ENCODE data around the gene FURIN.

Gene FURIN

DNA sequence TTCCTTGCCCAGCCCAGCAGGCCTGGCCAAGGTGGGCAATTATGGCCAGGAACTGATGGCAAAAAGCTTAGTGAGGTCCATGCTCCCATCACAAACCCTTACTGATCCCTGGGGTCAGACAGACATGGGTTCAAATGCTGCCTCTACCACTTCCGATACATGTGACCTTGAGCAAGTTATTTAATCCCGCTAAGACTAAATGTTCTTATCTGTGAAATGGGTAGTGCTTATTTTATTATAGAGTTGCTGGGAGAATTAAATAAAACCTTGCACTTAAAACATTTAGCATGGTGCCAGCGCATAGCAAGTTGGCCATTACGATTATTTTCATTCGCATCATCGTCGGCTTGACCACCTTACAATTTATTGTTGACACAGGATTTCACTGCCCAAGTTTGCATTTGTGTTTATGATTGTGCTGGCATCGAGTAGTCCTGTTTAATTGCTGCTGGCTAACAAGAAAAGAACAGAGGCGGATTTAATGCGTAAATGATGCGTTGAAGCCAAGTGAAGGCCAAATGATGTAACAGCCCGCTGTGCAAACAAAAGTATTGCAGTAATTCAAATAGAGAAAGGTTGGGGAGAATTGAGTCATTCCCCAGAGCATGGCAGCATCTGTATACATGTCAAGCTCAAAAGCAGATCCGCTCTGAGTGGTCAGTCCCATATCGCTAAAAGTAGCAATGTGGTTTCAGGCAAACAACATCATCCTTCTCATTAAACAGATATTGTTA lies 7.3 kb upstream of the FURIN start:
- no peak for TF ChIP-seq GATA3 (IDR thresholded peaks at IDR 0.05; ENCODE audit: low read depth, low read length)

DNA sequence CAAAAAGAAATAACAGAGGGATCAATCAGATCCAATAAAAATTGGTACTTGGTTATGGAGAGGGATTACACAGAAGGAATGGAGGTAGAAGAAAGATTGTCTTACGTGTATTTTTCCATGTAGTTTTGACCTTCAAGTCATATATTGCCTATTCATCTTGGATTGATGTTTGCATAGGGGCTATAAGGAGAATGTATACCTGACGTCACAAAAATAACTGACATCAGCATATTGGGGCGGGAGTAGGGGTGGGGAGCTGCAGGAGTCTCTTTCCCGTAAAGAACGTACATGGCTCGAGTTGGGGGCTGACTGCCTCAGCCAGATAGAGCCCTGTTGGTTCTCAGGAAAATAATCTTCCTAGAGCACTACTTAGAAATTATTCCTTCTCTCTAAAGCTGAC lies 5.9 kb upstream of the FURIN start:
- TF ChIP-seq GATA3 (IDR thresholded peaks at IDR 0.05; ENCODE audit: low read depth, low read length) = no peak

DNA sequence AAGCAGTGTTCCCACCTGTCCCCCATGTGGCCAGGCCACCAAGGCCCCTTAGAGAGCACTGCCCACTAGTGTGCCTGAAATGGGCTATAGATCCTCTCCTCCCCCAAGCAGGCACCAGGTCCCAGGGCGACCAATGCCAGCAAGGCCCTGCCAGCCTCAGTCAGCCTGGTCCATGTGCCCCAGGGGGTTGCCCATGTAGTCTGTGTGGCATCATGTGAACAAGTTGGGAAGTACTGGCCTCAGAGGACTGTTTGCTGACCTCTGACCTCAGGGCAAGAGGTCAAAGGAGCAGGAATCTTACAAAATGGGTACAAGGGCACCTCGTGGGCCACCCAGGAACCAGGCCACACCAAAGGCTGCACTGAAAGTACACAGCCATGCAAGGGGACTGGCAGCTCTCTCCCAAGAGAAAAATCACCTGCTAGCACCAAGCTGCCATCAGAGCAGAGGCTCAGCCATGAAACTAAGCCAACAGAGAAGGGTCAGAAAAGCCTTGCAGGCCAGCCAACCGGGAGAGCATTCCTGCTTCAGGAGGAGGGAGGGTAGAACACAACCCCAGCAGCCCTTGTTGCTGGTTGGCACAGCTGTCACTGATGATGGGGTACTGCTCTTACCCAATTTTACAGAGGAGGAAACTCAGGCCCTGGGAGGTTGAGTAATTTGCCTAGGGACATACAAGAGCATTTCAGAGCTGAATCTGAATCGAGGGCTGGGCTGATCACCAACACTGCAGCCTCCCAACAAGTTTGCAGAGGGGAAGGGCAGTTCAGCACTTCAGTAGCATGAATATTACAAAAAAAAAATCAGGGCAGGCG lies 5.2 kb upstream of the FURIN start:
- TF ChIP-seq GATA3 (IDR thresholded peaks at IDR 0.05; ENCODE audit: low read depth, low read length) (no peak), GATA2 (IDR thresholded peaks at IDR 0.05; ENCODE audit: low read depth, low read length) (no peak)

DNA sequence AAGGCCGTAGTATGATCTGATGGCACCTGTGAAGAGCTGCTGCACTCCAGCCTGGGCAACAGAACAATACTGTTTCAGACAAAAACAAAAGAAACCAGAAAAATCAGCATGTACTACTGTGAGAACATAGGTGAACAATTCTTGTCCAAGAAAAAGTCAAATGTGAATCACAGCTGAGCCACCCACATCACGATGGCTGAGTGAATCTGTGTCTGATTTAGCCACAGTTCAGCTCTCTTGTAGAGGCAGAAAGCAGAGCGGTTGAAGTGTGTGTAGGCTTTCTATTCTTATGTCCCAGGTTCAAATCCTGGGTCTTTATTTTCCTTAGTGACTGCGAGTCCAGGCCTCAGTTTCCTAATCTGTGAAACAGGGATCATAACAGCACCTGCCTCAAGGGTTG lies 4.4 kb upstream of the FURIN start:
- TF ChIP-seq GATA2 (IDR thresholded peaks at IDR 0.05; ENCODE audit: low read depth, low read length) (no peak), GATA3 (IDR thresholded peaks at IDR 0.05; ENCODE audit: low read depth, low read length) (no peak)

DNA sequence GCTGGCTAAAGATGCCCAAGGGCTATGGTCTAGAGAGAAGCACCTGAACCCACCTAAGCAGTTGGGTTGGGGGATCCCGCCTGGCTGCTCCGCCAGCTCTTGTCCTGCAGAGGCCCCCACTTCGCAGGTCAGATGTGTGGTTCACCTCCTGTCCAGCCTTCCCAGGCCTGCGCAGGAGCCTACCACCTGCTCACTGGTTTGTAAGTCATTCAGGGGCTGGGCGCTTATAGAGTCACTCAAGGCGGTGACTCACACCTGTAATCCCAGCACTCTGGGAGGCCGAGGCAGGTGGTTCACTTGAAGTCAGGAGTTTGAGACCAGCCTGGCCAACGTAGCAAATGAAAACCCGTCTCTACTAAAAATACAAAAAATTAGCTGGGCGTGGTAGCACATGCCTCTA lies 3.9 kb upstream of the FURIN start:
- no peak for TF ChIP-seq GATA3 (IDR thresholded peaks at IDR 0.05; ENCODE audit: low read depth, low read length)

DNA sequence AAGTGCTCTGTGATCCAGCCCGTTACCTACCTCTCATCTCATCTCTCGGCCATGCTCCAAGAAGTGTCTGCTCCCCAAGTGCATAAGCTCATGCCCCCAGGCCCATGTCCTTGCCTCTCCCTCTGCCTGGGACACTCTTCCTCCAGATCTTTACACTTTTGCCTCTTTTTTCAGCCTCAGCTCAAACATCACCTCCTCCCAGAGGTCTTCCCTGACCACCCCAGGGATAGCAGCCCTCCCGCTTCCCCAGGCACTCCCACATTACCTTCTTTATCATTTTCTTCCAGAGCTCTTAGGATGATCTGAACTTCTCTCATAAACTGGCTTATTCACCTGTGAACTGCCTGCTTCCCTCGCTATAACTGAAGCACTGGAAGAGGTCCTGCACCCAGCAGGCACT lies 2.7 kb upstream of the FURIN start:
- TF ChIP-seq GATA2 (IDR thresholded peaks at IDR 0.05; ENCODE audit: low read depth, low read length) (no peak), GATA3 (IDR thresholded peaks at IDR 0.05; ENCODE audit: low read depth, low read length) (no peak)

DNA sequence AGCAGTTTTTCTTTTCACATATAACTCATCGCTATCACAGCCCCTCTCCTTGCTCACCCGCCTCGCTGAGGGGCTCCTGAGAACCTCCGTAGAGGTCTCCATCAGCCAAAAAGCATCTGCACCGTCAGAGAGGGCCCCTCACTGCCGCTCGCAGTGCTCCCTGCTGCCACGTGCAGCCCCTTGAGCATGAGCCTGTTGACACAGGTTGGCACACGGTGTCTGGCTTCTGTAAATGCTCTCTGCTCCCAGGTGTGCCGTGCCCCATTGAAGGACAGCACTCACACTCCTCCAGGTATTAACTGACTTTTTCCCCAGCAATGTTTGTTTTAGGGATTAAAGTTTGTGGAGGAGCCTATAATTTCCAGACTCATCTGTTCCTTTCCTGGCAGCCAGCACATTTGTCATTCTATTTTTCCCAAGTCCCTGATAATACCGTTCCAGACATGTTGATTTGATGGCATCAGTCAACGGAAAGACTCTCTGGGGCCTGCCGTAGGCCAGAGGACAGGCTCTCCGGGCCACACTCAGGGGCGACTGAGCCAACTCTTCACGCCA lies 2.1 kb upstream of the FURIN start:
- no peak for TF ChIP-seq GATA3 (IDR thresholded peaks at IDR 0.05; ENCODE audit: low read depth, low read length)
- no peak for TF ChIP-seq GATA2 (IDR thresholded peaks at IDR 0.05; ENCODE audit: low read depth, low read length)

DNA sequence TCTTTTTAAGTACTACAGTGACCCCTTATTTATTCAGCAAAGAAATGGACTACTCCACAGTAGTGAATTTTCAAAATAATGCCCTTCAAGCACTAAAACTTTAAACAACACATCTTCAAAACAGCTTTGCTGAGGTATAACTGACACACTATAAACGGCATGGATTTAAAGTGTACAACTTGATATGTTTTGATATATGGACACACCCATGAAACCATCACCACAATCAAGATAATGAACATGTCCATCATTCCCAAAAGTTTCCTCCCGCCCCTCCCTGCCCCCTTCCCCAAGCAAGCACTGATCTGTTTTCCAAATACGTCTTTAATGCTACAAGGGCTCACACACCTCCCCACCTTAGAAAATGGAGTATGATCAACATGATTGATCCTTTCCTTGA lies 1.6 kb upstream of the FURIN start:
- TF ChIP-seq GATA2 (IDR thresholded peaks at IDR 0.05; ENCODE audit: low read depth, low read length) (no peak), GATA3 (IDR thresholded peaks at IDR 0.05; ENCODE audit: low read depth, low read length) (no peak)

DNA sequence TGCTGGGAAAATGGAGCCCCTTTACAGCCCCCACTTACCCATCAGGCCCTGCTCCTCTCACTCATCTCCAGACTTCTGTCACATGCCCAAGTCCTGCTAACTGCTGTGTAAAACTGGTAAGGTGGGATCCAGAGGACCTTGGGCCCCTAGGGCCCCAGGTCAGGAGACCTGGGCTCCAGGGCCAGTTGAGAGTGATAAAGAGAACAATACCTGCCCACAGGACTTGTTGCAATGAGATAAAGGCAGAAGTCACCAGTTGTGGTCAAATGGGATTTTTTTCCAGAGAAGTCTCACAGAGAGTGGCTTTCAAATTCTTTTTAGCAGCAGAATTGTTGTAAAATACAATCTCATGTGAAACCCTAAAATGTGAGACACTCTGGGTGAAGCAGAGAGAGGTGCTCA lies 753 bp downstream of the FURIN start:
- TF ChIP-seq GATA3 (IDR thresholded peaks at IDR 0.05; ENCODE audit: low read depth, low read length) = no peak
- TF ChIP-seq GATA2 (IDR thresholded peaks at IDR 0.05; ENCODE audit: low read depth, low read length) = no peak

DNA sequence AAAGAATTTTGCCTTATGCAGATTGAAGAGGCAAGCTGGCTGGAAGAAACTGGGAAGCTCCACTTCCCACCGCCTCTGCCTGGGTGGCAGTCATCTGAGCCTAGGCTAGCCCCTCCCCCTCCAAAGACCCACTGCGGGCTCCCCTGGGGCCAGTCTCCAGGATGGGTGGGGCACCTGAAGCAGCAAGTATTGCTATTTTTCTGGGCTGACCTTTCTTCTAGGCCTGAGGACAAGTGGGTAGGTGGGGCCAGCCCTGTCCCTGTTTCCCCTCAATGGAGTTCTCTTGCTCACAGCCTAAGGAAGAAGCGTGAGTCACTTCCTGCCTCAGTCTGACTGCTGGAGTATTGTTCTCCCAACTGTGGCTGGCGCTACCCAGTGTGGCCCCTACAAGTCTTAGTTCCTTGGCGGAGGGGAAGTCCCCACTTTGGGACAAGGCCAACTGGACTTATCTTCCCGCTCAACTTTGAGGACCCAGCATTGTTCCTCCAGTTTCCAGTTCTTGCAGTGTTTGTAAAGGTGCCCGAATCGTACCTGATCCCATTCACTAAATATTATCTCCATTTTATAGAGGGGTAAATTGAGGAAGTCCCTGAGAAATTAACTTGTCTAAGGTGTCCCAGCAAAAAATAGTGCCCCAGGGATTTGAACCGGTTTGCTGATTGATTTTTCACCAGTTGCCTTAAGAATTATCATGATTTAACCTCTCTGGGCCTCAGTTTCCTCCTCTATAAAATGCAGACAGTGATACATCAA lies 1.4 kb downstream of the FURIN start:
- TF ChIP-seq GATA3 (IDR thresholded peaks at IDR 0.05; ENCODE audit: low read depth, low read length) (no peak), GATA2 (IDR thresholded peaks at IDR 0.05; ENCODE audit: low read depth, low read length) (no peak)

DNA sequence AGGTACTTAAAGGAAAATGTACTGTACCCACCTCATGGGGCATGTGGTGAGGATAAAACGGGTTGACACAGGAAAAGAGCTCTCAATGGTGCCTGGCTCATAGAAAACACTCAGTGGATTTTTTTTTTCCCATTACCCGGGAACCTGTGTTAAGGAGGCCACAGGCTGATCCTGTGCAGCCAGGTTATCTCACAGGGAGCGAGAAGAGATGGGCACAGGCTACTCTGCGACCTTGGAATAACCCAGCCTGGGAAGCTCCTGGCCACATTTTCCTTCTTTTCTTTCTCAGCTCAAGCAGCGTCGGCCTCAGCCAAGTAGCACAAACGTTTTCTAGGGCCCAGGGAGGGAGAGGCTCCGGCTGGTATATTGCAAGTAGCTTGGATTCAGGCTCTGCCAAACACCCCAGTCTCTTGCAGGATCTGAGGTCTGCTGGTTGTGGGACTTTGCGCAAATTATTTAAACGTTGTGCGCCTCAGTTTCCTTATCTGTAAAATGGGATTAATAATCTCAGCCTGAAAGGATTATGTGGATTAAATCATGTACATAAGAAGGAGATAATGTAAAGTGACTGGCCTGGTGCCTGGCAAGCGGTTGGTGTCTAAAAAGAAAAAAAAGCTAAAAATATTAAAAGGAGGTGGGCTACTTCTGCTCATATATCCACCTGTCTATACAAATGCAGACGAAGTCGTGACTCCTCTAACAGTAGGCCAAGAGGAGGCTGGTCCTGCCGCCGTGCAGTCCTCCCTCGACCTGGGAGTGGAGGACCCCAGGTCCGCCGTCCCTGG lies 2.2 kb downstream of the FURIN start:
- TF ChIP-seq GATA3 (IDR thresholded peaks at IDR 0.05; ENCODE audit: low read depth, low read length) (no peak), GATA2 (IDR thresholded peaks at IDR 0.05; ENCODE audit: low read depth, low read length) (no peak)

DNA sequence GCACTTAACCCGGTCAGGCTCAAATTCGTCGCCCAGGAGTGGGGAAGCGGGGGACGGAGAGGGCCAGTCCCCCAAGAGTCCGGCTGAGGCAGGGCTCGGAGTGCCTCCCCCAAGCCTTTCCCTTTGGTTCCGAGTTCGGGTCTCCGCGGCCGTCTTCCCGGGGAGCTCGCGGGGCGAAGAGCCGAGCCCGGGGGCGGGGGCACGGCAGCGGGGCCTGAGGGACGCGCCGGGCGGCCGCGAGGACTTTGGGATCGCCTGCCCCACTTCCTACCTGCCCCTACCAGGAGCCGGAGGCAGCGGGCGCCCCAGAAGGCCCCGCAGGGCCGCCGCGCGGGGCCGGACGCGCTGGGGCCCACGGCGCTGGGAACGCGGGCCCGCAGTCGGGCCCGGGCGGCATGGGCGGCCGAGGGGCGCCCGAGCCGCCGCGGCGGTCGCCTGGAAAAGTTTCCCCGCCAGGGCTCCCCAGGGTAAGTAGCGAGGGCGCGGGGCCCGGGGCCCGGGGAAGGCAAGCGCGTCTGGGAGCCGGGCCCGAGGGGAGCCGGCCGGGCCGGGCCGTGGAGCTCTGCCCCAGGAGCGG lies 2.8 kb downstream of the FURIN start:
- TF ChIP-seq GATA3 (IDR thresholded peaks at IDR 0.05; ENCODE audit: low read depth, low read length) (no peak), GATA2 (IDR thresholded peaks at IDR 0.05; ENCODE audit: low read depth, low read length) (no peak)

DNA sequence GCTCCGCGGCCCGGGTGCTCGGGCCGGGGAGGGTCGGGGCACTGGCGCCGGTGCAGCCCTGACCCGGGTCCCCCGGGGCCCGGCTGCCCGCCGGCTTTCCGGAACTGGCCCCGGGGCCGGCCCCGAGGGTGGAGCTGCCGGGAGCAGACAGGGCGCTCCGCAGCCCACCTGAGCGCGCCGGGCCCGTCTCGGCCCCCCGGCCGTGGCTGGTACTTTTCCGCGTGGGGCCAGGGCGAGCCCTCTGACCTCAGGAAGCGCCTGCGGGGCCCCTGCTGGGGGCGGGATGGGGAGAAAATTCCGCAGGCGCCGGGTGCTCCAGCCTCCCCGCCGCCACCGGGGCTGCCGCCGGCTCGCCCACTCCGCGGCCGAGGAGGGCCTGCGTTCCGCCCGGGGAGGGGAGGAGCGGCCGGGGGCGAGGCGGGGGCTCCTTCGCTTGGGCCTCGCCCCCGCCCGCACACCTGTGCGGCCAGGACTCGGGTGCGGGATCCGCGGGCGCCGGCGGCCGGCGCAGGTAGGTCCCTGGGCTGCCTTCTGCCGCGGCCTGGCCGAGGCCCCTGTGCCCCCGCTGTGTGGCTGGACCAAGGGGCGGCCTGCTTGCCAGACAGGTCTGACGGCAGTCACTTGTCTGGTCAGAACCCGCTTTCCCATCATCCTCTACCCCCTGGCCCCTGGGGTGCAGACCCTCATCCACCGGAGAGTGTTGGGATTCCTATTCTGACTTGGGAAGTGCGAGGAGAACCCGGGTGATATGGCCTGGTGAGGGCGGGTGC lies 3.5 kb downstream of the FURIN start:
- no peak for TF ChIP-seq GATA2 (IDR thresholded peaks at IDR 0.05; ENCODE audit: low read depth, low read length)
- no peak for TF ChIP-seq GATA3 (IDR thresholded peaks at IDR 0.05; ENCODE audit: low read depth, low read length)

Data from SH-SY5Y (cell line).